HG03571 (cell line): ENCODE data around the gene C7orf57.
A peak's percentile ranks its signal among the peaks of the same experiment; 100 is the strongest.

ENCODE experiments used
- ATAC-seq: cut with Tn5 transposase; IDR thresholded peaks from one replicate; pipeline ENCODE4 v1.9.1; 2021; ENCODE audit not compliant: unreplicated experiment

C7orf57 gene

DNA sequence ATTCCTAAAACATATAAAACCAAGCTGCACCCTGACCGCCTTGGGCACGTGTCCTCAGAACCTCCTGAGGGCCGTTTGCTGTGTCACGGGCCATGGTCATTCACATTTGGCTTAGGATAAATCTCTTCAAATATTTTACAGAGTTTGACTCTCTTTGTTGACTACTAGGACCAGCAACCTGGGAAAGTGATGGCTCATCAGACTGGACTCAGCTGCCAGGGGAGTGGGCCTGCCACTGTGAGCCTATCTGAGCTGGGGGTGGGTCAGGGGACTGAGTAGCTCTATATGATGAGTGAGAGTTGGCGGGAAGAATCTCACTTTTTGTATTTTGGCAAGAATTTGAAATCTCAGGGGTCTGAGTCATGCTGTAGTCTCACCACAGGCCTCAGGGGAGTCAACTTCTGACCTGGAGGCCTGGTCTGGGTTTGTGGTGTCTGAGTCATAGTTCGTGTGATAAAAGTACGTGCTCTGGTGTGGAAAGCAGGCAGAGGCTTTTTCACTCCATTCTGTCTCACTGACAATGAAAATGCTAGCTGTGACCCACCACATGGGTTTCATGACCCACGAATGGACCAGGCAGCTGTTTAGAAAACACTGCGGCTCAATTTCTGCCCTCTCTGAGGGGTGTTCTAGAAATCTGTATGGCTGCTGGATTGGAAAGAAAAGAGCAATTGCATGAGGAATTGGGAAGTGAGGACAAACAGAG is 49.5 kb downstream of the C7orf57 start:
- ATAC-seq: peak; percentile 53

- ATAC-seq: no peak
These were observed 50.1 kb downstream of the C7orf57 start for GRCh38 chr7:48085433-48085791.

- ATAC-seq: no peak
These were observed 50.6 kb downstream of the C7orf57 start for GRCh38 chr7:48085942-48086341.

GRCh38 chr7:48087349-48087748 is 52.0 kb downstream of the C7orf57 start:
- no peak for ATAC-seq

- ATAC-seq: peak; percentile 61
These were observed 53.3 kb downstream of the C7orf57 start for GRCh38 chr7:48088559-48089045.

GRCh38 chr7:48089046-48090003 is 54.0 kb downstream of the C7orf57 start, which contains the start of gene UPP1:
TSS of gene UPP1 (plus strand) at chr7:48089265. CDS start at chr7:48094784, 5,519 bp downstream.
- peak; percentile 52 for ATAC-seq

GRCh38 chr7:48090095-48090805 is 54.9 kb downstream of the C7orf57 start:
- no peak for ATAC-seq

DNA sequence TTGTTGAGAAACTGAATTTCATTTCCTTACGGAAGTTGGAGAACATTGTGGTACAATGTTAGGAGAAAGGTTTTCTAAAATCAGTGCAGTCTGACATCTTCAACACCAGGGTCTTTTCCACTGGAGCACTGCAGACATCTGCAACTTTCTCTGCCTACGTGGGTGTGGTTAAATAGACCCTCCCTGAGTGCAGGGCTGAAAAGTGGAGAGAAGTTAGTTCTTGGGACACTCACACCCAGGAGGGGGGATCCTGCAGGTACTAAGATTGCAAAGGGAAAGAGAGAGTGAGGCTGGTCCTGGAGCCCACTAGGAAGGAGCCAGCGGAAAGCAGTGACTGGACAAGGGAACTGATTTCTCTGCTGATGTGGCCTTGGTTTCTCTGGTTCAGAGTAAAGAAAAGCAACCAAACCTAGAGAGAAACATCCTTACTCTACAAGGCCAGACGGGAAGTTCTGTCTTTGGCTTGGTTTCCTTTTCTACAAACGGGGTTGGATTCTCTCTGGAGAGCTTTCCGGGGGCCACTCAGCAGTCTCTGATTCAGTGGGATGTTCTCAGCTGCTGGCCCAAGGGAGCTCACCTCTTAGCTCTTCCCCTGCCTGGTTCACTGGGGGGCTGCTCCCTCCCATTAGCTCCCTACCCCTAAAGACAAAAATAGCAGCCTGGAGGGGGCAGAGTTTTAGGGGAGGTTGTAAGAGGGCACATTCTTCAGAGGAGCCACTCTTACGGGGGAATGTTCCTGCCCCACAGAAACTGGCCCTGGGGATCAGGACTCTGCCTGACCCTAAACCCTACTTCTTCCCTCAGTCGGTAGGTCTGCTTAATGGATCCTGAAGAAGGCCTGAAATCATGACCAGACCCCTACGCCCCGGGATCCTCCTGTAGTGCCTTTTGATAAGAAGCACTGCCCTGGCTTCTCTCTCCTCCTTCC is 56.4 kb downstream of the C7orf57 start:
- ATAC-seq: no peak

- ATAC-seq: no peak
These were observed 59.5 kb downstream of the C7orf57 start for GRCh38 chr7:48094861-48095293.

GRCh38 chr7:48096273-48096672 is 60.9 kb downstream of the C7orf57 start:
- no peak for ATAC-seq

- ATAC-seq: no peak
These were observed 62.3 kb downstream of the C7orf57 start for GRCh38 chr7:48097521-48098231.

GRCh38 chr7:48098846-48099245 is 63.5 kb downstream of the C7orf57 start:
- ATAC-seq: no peak

DNA sequence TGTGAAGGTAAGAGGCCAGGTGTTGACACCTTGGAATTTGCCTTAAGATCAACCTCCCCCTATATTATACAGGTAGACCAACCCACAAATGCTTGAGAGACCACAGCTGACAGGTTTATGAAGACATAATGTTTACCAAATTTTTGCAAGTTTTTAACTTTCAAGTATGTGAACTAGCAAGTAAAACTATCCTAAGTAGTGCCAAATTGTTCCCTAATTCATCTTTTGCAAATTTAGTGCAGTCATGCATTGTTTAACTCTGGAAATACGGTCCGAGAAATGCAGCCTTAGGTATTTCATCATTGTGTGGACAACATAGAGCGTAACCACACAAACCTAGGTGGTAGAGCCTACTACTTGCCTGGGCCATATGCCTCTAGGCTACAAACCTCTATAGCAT is 64.4 kb downstream of the C7orf57 start:
- no peak for ATAC-seq

GRCh38 chr7:48101352-48101751 is 66.0 kb downstream of the C7orf57 start:
- no peak for ATAC-seq

- no peak for ATAC-seq
These were observed 66.6 kb downstream of the C7orf57 start for GRCh38 chr7:48101968-48102367.

GRCh38 chr7:48102530-48102929 is 67.2 kb downstream of the C7orf57 start:
- ATAC-seq: no peak

DNA sequence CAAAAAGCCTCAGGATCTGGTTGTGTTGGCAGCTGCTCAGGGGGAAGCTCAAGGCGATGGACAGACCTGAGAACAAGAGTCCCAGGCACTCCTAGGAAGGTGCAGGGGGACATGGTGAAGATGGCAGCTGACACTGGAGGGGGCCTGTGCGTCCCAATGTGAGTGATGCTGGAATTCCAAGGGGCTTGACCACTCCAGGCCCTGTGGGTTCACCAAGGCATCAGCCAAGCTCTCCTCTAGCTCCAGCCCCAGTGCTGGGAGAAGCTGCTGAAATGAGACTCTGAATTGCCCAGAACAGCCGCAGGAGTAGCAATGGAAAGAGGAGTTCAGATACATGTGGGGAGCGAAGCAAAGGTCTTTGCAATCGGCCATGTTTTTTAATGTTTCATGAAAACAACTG is 69.7 kb downstream of the C7orf57 start:
- ATAC-seq: no peak

- ATAC-seq: no peak
These were observed 71.7 kb downstream of the C7orf57 start for GRCh38 chr7:48106906-48107659.
